K562 (cell line): ENCODE data around the gene ACSS1. TPM values are rescaled to one million over a fixed set of nuclear protein-coding genes. Genes with fewer than 3 reads are reported as not detected.

Source experiments
- ATAC-seq: fragments of 200-7000 bp; cut with Tn5 transposase; 3 replicates; pipeline ENCODE4 v1.9.1; 2020; ENCODE audit warnings: moderate library complexity
- BruUV-seq: library from RNA; stranded (reverse); fragments of 400-500 nt; replicated peaks from 2 replicates; lab custom pipeline; 2021; lab: Mats Ljungman, UMichigan
- CTCF ChIA-PET: fragments of 300-600 bp; formaldehyde crosslinking; extraction: SDS; loops from one replicate; lab custom pipeline; 2021; ENCODE audit warnings: low intra/inter-chr PET ratio; lab: Yijun Ruan, JAX
- POLR2A ChIA-PET: fragments of 300-600, 350-650 bp; sonication (Branson Sonifier 250); formaldehyde crosslinking; extraction: SDS; loops from one replicate; lab custom pipeline; 2021; ENCODE audit warnings: antibody characterized with exemption, inconsistent platforms; lab: Yijun Ruan, JAX
- DNase-seq, 4 experiments: peaks; one replicate each; pipeline versions ENCODE4 v3.0.0 to v3.0.0-alpha.2; 2011 to 2018; ENCODE audit warnings: low spot score in 3 of 4, mixed read lengths in 3 of 4; ENCODE audit errors: extremely low read depth in 1 of 4
- FAIRE-seq: peaks from 2 replicates; lab custom pipeline; 2011; peaks lifted over from hg19 to GRCh38; lab: Jason Lieb, UNC
- H2AFZ ChIP-seq: 2 replicates; pipeline ENCODE4 v1.6.0; 2011; ENCODE audit warnings: low read depth, low read length, control low read depth, inconsistent platforms
- H3K27ac ChIP-seq: fragments of 200-600 bp; 3 replicates; pipeline ENCODE4 v1.8.0; 2011; ENCODE audit warnings: low read depth, mild to moderate bottlenecking, control low read depth, inconsistent platforms, low read length, moderate library complexity, mixed read lengths; ENCODE audit errors: extremely low read depth
- H3K27me3 ChIP-seq, 2 experiments: fragments of 300-600 bp in 1 of 2; 2 replicates in 1 of 2; 3 replicates in 1 of 2; pipeline versions ENCODE4 v1.6.0 to v1.8.0; 2011; ENCODE audit warnings: inconsistent platforms in 2 of 2, low read length in 2 of 2, mild to moderate bottlenecking in 1 of 2, mixed read lengths in 1 of 2, moderate library complexity in 1 of 2; ENCODE audit not compliant: control insufficient read depth in 2 of 2, insufficient read depth in 2 of 2
- H3K36me3 ChIP-seq: fragments of 300-600 bp; 3 replicates; pipeline ENCODE4 v1.8.0; 2011; ENCODE audit warnings: mild to moderate bottlenecking, low read length, inconsistent platforms; ENCODE audit not compliant: control insufficient read depth, insufficient read depth
- H3K4me1 ChIP-seq, 2 experiments: fragments of 200-600 bp in 1 of 2; replicated peaks in 1 of 2; 2 replicates in 1 of 2; 3 replicates in 1 of 2; pipeline versions ENCODE4 v1.5.1 to v1.8.0; 2011; ENCODE audit warnings: inconsistent platforms in 2 of 2, low read length in 2 of 2, mild to moderate bottlenecking in 1 of 2, mixed read lengths in 1 of 2, moderate library complexity in 1 of 2; ENCODE audit not compliant: control insufficient read depth in 2 of 2, insufficient read depth in 2 of 2
- H3K4me2 ChIP-seq: 2 replicates; pipeline ENCODE4 v1.6.1; 2011; ENCODE audit warnings: low read length, control low read depth, inconsistent platforms, mixed read lengths; ENCODE audit not compliant: insufficient read depth
- H3K4me3 ChIP-seq: fragments of 200-600 bp; sonication (generic), shearing (Covaris generic); 2 replicates; pipeline ENCODE4 v1.5.1; 2016; ENCODE audit warnings: control low read depth, inconsistent platforms
- H3K79me2 ChIP-seq: fragments of 200-600 bp; 3 replicates; pipeline ENCODE4 v1.8.0; 2011; ENCODE audit warnings: low read length, inconsistent platforms; ENCODE audit not compliant: control insufficient read depth, insufficient read depth
- H3K9ac ChIP-seq, 2 experiments: 2 replicates each; pipeline versions ENCODE4 v1.6.0 to v1.6.1; 2011; ENCODE audit warnings: low read depth in 2 of 2, low read length in 2 of 2, control low read depth in 1 of 2, inconsistent platforms in 1 of 2, mild to moderate bottlenecking in 1 of 2, mixed read lengths in 1 of 2; ENCODE audit not compliant: insufficient read depth in 1 of 2
- H3K9me1 ChIP-seq: one replicate; pipeline ENCODE4 v1.6.0; 2011; ENCODE audit warnings: inconsistent platforms, mild to moderate bottlenecking, low read length, moderate library complexity; ENCODE audit not compliant: control insufficient read depth, insufficient read depth
- H3K9me3 ChIP-seq: replicated peaks from 2 replicates; pipeline ENCODE4 v1.5.1; 2011; ENCODE audit warnings: low read depth, low read length, inconsistent platforms; ENCODE audit not compliant: control insufficient read depth, insufficient read depth
- H4K20me1 ChIP-seq: replicated peaks from 2 replicates; pipeline ENCODE4 v1.6.1; 2011; ENCODE audit warnings: low read length, inconsistent platforms, mixed read lengths; ENCODE audit not compliant: control insufficient read depth, insufficient read depth
- FOS ChIP-seq: IDR thresholded peaks from 3 replicates; pipeline ENCODE4 v1.6.1; 2011; ENCODE audit not compliant: insufficient read length; ENCODE audit errors: extremely low read depth
- FOXJ3 ChIP-seq: sonication (generic); formaldehyde crosslinking; IDR thresholded peaks from 2 replicates; pipeline ENCODE4 v1.4.0; 2020; ENCODE audit warnings: mild to moderate bottlenecking, missing genetic modification reagents
- FOXK2 ChIP-seq, 2 experiments: fragments of 450-650 bp; IDR thresholded peaks in 1 of 2; conservative IDR thresholded peaks in 1 of 2; 2 replicates each; pipeline ENCODE4 v1.6.1; 2016; ENCODE audit warnings: low read depth in 2 of 2, mild to moderate bottlenecking in 1 of 2
- POLR2B ChIP-seq: fragments of 450-650 bp; IDR thresholded peaks from 2 replicates; pipeline ENCODE4 v1.6.1; 2018; ENCODE audit warnings: low read depth; ENCODE audit not compliant: partially characterized antibody
- RUNX1 ChIP-seq: sonication (generic); IDR thresholded peaks from 2 replicates; pipeline ENCODE4 v1.6.1; 2016; ENCODE audit warnings: antibody characterized with exemption, low read depth
- WGBS: fragments of 100-300 bp; shearing (Covaris generic); methylation state at CpG from one replicate; pipeline ENCODE4 v1.1.6; 2016; ENCODE audit warnings: low coverage, mixed read lengths; ENCODE audit not compliant: insufficient coverage; ENCODE audit errors: missing lambda C conversion rate; 5-methylcytosine and 5-hydroxymethylcytosine counted together
- in situ Hi-C: fragments of 300-500 bp; cut with MboI; formaldehyde crosslinking; loops from 4 replicates; pipeline ENCODE4 v1.15.0; 2018; ENCODE audit warnings: inconsistent platforms, mixed read lengths
- intact Hi-C: fragments of 100-400 bp; cut with micrococcal nuclease; formaldehyde crosslinking; loops from 2 replicates; pipeline ENCODE4 v1.14.2; 2022
- polyA plus RNA-seq, 8 experiments: library from polyadenylated mRNA; depleted of rRNA in 4 of 8; stranded (reverse) in 5 of 8; unstranded in 3 of 8; fragments of >200 nt; fragmentation: Nextera tagmentation in 2 of 8; fragmentation: Illumina TruSeq in 1 of 8; extraction: Ambion mirVana in 2 of 8; extraction: Trizol in 1 of 8; gene quantifications; 2 replicates each; pipeline versions ENCODE4 v1.2.1 to v1.2.3, GENCODE V29; 2011 to 2014; ENCODE audit warnings: inconsistent platforms in 1 of 8, missing spikeins in 1 of 8
- total RNA-seq, 7 experiments: library from RNA; depleted of rRNA in 6 of 7; stranded (reverse); fragments of >200 nt in 6 of 7; fragmentation: Illumina TruSeq in 2 of 7; extraction: Trizol in 2 of 7; gene quantifications; 2 replicates each; pipeline versions ENCODE4 v1.2.1 to v1.2.3, GENCODE V29; 2011 to 2021; ENCODE audit warnings: low replicate concordance in 1 of 7
- TF ChIP-seq, protein P1 (sequence below): fragments of 450-650 bp; IDR thresholded peaks from 2 replicates; pipeline ENCODE4 v1.6.1; 2016; ENCODE audit warnings: mild to moderate bottlenecking, moderate library complexity
- TF ChIP-seq, protein P2 (sequence below): fragments of 200-800 bp; sonication (Bioruptor generic); IDR thresholded peaks from 2 replicates; pipeline ENCODE4 v1.6.1; 2017; ENCODE audit warnings: missing genetic modification characterization, missing compliant biosample characterization

ACSS1 gene
- total and polyA plus RNA-seq, 9 of the 15 experiments (the other 6 are each of a cell fraction or from before 2014, with no cell fraction given) = 0.07 to 2.1 (median 0.27) TPM; not detected in 3

DNA sequence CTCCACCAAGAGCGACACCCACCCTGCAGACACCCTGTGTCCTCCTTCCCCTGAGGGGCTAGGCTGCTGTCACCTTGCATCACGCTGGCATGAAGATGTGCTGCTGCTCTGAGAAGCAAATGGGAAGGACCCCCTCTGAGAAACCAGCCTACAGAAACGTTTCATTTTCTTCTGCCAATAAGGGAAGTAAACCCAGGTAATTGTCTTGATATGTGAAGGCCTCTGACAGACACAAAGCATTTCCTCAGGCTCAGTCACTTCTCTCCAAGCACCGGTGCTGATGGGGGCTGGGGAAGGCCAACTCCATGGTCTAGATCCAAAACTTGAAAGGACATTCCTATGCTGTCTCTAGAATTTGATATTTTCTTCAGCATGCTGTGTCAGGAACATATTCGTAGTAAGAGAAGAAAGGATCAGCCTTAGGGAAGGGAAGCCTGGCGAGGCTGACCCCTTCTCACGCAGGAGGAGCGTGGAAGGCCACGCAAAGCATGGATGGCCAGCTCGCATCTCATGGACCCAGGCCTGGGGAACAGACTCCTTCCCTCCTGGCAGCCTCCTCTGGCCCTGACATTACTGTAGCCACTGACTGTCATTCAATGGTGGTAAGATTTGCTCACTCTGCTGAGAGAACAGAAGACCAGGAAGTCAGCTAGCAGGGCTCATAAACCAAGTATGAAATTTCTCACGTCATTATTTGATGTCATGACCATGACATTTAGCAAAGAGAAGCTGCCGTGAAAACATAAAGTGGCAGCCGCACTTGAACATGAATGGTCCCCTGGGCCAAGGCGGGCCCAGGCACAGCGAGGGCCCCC, 20.4 kb downstream of the ACSS1 start:
- POLR2A ChIA-PET = no interaction called here
- 1% methylated on average over 13 of the region's 15 CpGs for WGBS
- H3K79me2 ChIP-seq = no peaks in the 10 kb centered on the region
- no peaks in the 10 kb centered on the region for H3K9me1 ChIP-seq
- ATAC-seq (no peak), DNase-seq (no peak), FAIRE-seq (no peak)
- peaks cover 0 to 21% of the 10 kb centered on the region in 2 experiments; a peak in 2 of 5 replicates for H3K27me3 ChIP-seq
- no TSS peak for BruUV-seq
- no peaks in the 10 kb centered on the region for H3K9me3 ChIP-seq
- H3K4me2 ChIP-seq = no peak overlapping the region
- H3K36me3 ChIP-seq = no peaks in the 10 kb centered on the region
- no peak overlapping the region for H3K4me3 ChIP-seq
- CTCF ChIA-PET = no interaction called here
- in situ Hi-C loops = no loop called here
- H3K4me1 ChIP-seq = peaks cover 2 to 4% of the 10 kb centered on the region in 2 experiments; a peak in 2 of 5 replicates
- no peaks in the 10 kb centered on the region for H4K20me1 ChIP-seq
- H3K27ac ChIP-seq = no peak overlapping the region
- no peak overlapping the region for H2AFZ ChIP-seq
- intact Hi-C loops = no loop called here
- H3K9ac ChIP-seq = no peak overlapping the region
- TF ChIP-seq FOXJ3 (CRISPR knock-in tag) (no peak), FOXK2 (conservative IDR thresholded peaks at IDR 0.05 in 1 of 2, IDR thresholded peaks at IDR 0.05 in 1 of 2; ENCODE audit: low read depth in 2 of 2) (no peak), RUNX1 (no peak), FOS (no peak), POLR2B (no peak)
- TF ChIP-seq, protein P1, sequence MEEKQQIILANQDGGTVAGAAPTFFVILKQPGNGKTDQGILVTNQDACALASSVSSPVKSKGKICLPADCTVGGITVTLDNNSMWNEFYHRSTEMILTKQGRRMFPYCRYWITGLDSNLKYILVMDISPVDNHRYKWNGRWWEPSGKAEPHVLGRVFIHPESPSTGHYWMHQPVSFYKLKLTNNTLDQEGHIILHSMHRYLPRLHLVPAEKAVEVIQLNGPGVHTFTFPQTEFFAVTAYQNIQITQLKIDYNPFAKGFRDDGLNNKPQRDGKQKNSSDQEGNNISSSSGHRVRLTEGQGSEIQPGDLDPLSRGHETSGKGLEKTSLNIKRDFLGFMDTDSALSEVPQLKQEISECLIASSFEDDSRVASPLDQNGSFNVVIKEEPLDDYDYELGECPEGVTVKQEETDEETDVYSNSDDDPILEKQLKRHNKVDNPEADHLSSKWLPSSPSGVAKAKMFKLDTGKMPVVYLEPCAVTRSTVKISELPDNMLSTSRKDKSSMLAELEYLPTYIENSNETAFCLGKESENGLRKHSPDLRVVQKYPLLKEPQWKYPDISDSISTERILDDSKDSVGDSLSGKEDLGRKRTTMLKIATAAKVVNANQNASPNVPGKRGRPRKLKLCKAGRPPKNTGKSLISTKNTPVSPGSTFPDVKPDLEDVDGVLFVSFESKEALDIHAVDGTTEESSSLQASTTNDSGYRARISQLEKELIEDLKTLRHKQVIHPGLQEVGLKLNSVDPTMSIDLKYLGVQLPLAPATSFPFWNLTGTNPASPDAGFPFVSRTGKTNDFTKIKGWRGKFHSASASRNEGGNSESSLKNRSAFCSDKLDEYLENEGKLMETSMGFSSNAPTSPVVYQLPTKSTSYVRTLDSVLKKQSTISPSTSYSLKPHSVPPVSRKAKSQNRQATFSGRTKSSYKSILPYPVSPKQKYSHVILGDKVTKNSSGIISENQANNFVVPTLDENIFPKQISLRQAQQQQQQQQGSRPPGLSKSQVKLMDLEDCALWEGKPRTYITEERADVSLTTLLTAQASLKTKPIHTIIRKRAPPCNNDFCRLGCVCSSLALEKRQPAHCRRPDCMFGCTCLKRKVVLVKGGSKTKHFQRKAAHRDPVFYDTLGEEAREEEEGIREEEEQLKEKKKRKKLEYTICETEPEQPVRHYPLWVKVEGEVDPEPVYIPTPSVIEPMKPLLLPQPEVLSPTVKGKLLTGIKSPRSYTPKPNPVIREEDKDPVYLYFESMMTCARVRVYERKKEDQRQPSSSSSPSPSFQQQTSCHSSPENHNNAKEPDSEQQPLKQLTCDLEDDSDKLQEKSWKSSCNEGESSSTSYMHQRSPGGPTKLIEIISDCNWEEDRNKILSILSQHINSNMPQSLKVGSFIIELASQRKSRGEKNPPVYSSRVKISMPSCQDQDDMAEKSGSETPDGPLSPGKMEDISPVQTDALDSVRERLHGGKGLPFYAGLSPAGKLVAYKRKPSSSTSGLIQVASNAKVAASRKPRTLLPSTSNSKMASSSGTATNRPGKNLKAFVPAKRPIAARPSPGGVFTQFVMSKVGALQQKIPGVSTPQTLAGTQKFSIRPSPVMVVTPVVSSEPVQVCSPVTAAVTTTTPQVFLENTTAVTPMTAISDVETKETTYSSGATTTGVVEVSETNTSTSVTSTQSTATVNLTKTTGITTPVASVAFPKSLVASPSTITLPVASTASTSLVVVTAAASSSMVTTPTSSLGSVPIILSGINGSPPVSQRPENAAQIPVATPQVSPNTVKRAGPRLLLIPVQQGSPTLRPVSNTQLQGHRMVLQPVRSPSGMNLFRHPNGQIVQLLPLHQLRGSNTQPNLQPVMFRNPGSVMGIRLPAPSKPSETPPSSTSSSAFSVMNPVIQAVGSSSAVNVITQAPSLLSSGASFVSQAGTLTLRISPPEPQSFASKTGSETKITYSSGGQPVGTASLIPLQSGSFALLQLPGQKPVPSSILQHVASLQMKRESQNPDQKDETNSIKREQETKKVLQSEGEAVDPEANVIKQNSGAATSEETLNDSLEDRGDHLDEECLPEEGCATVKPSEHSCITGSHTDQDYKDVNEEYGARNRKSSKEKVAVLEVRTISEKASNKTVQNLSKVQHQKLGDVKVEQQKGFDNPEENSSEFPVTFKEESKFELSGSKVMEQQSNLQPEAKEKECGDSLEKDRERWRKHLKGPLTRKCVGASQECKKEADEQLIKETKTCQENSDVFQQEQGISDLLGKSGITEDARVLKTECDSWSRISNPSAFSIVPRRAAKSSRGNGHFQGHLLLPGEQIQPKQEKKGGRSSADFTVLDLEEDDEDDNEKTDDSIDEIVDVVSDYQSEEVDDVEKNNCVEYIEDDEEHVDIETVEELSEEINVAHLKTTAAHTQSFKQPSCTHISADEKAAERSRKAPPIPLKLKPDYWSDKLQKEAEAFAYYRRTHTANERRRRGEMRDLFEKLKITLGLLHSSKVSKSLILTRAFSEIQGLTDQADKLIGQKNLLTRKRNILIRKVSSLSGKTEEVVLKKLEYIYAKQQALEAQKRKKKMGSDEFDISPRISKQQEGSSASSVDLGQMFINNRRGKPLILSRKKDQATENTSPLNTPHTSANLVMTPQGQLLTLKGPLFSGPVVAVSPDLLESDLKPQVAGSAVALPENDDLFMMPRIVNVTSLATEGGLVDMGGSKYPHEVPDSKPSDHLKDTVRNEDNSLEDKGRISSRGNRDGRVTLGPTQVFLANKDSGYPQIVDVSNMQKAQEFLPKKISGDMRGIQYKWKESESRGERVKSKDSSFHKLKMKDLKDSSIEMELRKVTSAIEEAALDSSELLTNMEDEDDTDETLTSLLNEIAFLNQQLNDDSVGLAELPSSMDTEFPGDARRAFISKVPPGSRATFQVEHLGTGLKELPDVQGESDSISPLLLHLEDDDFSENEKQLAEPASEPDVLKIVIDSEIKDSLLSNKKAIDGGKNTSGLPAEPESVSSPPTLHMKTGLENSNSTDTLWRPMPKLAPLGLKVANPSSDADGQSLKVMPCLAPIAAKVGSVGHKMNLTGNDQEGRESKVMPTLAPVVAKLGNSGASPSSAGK = no peak
- TF ChIP-seq, protein P2, sequence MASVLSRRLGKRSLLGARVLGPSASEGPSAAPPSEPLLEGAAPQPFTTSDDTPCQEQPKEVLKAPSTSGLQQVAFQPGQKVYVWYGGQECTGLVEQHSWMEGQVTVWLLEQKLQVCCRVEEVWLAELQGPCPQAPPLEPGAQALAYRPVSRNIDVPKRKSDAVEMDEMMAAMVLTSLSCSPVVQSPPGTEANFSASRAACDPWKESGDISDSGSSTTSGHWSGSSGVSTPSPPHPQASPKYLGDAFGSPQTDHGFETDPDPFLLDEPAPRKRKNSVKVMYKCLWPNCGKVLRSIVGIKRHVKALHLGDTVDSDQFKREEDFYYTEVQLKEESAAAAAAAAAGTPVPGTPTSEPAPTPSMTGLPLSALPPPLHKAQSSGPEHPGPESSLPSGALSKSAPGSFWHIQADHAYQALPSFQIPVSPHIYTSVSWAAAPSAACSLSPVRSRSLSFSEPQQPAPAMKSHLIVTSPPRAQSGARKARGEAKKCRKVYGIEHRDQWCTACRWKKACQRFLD = no peak
